Subcutaneous preadipocyte (primary cell): ENCODE results near the gene LTO1. TPM values are rescaled to one million over a fixed set of nuclear protein-coding genes. Genes with fewer than 3 reads are reported as not detected.

Experiments
- total RNA-seq: library from RNA; depleted of rRNA; stranded (reverse); fragments of >200 nt; gene quantifications from 2 replicates; pipeline ENCODE4 v1.2.3, GENCODE V29; 2012

LTO1 gene
- total RNA-seq: 21.7 and 22.3 TPM in 2 replicates

DNA sequence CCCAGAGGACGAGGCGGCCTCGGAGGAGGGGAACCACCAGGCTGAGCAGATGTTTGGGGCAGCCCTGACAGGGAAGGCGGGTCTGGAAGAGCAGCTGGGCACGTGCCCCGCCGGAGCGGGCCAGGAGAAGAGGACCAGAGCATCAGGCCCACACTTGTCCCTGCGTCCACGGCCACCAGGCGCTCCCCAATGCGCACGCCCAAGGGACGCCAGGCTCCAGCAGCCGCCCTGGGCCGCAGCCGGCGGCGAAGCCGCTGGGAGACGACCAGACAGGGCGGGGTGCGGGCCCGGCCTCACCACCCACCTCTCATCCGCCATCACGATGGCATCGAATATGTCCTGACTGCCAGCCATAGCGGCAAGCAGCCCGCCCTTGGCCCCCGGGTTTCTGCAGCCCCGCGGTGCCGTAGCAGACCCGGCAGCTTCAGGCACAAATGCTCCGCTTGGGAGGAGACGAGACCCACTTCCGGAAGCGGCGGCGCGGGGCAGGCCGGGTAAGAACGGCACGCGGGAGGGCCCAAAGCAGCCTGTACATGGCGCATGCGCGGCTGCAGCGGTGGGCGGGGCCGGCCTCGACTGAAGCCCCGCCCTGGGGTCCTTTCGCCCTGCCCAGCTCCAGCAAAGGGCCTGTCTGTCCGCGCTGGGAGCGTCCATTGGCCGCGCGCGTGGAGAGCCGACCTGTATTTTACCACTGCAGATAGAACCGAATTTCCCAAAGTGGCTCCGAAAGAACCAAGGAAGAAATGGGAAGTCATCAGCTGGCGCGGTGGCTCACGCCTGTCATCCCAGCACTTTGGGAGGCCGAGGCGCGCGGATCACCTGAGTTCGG is at the start of gene LTO1:
Gene LTO1 (minus strand): TSS at position 468 of the 829 bp plus-strand sequence. CDS start 114 bp downstream, at position 354.

GRCh38 chr11:69703768-69704507 is 28.8 kb upstream of the LTO1 start, which contains the start of gene FGF19:
Gene FGF19, minus strand, starts transcription at chr11:69704022. Its CDS starts 146 bp downstream, at chr11:69703876.

DNA sequence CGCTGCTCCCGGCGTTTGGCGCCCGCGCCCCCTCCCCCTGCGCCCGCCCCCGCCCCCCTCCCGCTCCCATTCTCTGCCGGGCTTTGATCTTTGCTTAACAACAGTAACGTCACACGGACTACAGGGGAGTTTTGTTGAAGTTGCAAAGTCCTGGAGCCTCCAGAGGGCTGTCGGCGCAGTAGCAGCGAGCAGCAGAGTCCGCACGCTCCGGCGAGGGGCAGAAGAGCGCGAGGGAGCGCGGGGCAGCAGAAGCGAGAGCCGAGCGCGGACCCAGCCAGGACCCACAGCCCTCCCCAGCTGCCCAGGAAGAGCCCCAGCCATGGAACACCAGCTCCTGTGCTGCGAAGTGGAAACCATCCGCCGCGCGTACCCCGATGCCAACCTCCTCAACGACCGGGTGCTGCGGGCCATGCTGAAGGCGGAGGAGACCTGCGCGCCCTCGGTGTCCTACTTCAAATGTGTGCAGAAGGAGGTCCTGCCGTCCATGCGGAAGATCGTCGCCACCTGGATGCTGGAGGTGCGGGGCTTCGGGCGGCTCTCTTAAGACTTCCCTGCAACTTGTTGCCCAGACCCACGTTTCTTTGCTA is 34.1 kb downstream of the LTO1 start, which contains the start of gene CCND1:
Gene CCND1 (plus strand): TSS at position 162 of the 587 bp plus-strand sequence. CDS start 158 bp downstream, at position 320.

Other genes starting within 250 kb of the LTO1 start
- not detected in 2 replicates for gene LINC01488, start 193.7 kb downstream of the LTO1 start, total RNA-seq
- 308 and 327 TPM in 2 replicates for gene CCND1, start 34.2 kb downstream of the LTO1 start, total RNA-seq
- gene FGF19, start 28.7 kb upstream of the LTO1 start, total RNA-seq: not detected in 2 replicates
- not detected in 2 replicates for gene FGF4, start 100.0 kb upstream of the LTO1 start, total RNA-seq
- gene FGF3, start 144.1 kb upstream of the LTO1 start, total RNA-seq: not detected in 2 replicates